C4-2B (cell line): ENCODE data around the gene NDUFV2.

Source experiments
- H3K27ac ChIP-seq: fragments of 450-650 bp; 2 replicates; pipeline ENCODE4 v1.5.1; 2017
- ZFX ChIP-seq: fragments of 450-650 bp; IDR thresholded peaks from 2 replicates; pipeline ENCODE4 v1.6.1; 2017
- TF ChIP-seq, protein P1 (sequence below): fragments of 450-650 bp; conservative IDR thresholded peaks from 2 replicates; pipeline ENCODE4 v1.5.1; 2017; ENCODE audit warnings: mild to moderate bottlenecking

Gene NDUFV2

DNA sequence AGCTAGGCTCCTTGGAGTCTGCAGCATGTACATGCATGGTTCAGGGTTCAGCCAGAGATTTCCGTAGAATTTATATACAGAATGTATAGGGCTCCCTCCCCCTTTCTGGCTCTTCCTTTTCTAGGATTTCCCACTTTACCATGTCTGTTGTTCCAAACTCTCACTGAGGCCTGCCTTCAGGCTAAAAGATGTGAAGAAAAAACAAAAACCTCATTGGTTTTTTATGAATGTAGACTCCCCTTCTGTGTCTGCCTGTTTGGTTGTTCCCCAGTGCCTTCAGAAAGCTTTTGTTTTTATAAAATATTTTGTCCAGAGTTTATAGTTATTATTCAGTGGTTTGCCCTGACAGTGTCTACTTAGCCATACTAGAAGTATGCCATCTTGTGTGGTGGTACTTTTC lies 3.6 kb downstream of the NDUFV2 start:
- TF ChIP-seq, protein P1, sequence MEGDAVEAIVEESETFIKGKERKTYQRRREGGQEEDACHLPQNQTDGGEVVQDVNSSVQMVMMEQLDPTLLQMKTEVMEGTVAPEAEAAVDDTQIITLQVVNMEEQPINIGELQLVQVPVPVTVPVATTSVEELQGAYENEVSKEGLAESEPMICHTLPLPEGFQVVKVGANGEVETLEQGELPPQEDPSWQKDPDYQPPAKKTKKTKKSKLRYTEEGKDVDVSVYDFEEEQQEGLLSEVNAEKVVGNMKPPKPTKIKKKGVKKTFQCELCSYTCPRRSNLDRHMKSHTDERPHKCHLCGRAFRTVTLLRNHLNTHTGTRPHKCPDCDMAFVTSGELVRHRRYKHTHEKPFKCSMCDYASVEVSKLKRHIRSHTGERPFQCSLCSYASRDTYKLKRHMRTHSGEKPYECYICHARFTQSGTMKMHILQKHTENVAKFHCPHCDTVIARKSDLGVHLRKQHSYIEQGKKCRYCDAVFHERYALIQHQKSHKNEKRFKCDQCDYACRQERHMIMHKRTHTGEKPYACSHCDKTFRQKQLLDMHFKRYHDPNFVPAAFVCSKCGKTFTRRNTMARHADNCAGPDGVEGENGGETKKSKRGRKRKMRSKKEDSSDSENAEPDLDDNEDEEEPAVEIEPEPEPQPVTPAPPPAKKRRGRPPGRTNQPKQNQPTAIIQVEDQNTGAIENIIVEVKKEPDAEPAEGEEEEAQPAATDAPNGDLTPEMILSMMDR = no peak
- TF ChIP-seq ZFX = no peak
- H3K27ac ChIP-seq = no peak overlapping the region

DNA sequence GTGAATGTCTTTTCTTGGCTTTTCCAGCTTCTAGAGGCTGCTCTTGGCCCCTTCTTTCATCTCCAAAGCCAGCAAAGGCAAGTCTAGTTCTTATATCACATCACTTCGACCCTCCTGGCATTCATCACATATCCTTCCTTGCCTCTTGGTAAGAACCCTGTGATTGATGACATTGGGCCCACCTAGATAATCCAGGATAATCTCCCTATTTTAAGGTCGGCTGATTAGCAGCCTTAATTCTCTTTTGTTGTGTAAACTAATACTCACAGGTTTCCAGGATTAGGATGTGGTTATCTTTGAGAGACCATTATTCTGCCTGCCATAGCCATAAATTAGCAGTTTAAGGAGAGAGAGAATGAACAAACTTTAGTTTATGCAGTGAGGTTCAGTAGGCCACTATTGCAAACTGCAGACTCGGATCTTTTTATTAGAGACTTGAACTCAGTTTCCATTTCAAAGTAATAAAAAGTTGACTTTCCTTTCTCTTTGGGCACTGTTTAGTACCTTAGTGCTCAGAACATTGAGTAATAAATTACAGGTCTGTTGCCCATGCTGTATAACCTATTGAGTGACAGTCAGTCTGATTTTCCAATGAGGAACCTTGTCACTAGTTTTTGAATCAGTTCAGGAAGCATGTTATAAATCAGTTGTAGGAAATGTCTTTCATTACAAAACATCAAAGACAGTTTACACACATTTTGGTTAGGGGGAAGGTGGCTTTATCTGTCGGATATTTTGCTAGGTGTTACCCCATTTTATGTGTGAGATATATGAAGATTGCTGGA lies 4.5 kb downstream of the NDUFV2 start:
- TF ChIP-seq, protein P1 = no peak
- H3K27ac ChIP-seq = no peak overlapping the region

DNA sequence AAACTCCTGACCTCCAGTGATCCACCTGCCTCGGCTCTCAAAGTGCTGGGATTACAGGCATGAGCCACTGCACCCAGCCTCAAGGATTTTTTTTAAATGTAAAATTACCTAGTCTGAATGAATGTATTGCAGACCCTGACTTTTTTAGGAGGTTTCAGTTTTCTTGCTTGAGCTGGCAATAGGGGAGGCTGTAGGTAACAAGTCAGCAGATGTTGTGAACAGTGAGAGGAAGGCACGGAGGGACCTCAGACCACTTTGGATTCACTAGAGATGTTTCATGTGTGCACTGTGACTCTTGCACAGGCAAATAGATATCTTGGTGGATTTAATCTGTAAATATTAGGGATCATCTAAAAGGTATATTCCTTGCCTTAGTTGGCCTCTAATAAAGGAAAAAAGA lies 6.4 kb downstream of the NDUFV2 start:
- H3K27ac ChIP-seq = no peak overlapping the region
- TF ChIP-seq ZFX = no peak
- TF ChIP-seq, protein P1 = no peak

DNA sequence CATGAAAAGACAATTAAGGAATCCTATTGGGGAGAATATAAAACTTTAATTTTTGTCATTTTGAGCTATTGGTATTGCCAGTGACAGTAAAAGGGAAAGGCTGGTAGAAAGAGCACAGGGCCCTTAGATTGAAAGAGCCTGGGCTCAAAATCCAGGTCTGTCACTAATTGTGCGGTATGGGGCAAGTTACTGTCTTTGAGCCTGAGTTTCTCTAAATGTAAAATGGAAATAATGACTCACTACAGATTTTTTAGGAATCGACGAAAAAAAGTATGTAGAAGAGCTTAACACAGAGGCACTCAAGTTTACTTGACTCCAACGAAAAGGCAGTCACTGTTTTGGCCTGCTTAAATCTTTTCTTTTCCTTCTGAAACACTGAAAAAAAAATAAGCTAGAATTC lies 7.0 kb downstream of the NDUFV2 start:
- TF ChIP-seq, protein P1 = no peak
- TF ChIP-seq ZFX = no peak
- H3K27ac ChIP-seq = no peak overlapping the region

DNA sequence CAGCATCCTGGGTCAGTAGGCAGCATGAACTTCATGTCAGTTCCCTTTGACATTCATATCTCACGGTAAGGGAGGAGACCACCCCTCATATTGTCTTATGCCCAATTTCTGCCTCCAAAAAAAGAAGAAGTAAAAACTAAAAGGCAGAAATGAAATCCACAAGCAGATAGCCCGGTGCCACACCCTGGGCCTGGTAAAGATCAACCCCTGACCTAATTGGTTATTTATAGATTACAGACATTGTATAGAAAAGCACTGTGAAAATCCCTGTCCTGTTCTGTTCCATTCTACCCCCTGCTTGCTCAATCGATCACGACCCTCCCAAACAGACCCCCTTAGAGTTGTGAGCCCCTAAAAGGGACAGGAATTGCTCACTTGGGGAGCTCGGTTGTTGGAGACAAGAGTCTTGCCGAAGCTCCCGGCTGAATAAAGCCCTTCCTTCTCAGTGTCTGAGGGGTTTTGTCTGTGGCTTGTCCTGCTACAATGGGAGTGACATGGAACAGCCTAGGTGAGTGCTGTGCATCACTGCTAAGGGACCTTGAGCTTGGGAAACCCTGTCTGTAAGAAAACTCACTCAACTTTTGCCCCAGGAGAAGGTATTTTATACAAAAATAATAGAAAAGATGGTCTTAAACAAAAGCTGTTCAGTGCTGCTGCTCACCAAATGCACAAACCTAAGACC lies 11.1 kb downstream of the NDUFV2 start:
- TF ChIP-seq, protein P1 = no peak
- no peak for TF ChIP-seq ZFX
- H3K27ac ChIP-seq = no peak overlapping the region

DNA sequence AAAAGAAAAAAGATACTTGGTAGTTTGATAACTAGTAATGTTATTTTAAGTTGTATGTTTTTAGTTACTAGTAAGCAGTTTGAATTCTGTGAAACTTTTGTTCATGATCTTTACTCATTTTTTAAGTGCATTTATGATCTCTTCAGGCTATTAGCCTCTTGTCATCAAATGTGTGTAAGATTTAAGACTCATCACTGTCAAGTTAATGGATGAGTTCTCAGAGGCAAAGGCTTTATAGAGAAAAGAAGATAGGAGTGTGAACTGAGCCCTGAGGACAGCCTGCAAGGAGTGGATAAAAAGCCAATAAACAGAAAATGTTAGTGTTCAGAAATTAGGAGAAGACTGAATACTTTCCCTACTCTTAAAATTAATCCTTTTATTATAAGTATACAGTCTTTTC lies 13.5 kb downstream of the NDUFV2 start:
- H3K27ac ChIP-seq = no peak overlapping the region
- TF ChIP-seq ZFX = no peak
- TF ChIP-seq, protein P1 = no peak
